HFF-Myc (cell line): Measurements from ENCODE around the gene CPNE7.
A peak's percentile ranks its signal among the peaks of the same experiment; 100 is the strongest.

Experiments used
- DNase-seq: peaks from one replicate; pipeline ENCODE4 v3.0.0-alpha.2; 2011; ENCODE audit warnings: low read depth; ENCODE audit errors: extremely low read depth
- H3K4me3 ChIP-seq: replicated peaks from 2 replicates; pipeline ENCODE4 v1.5.1; 2011; ENCODE audit warnings: low read depth, mild to moderate bottlenecking, control low read depth, low read length
- TF ChIP-seq, protein P1 (sequence below): IDR thresholded peaks from 2 replicates; pipeline ENCODE4 v1.5.1; 2012; ENCODE audit warnings: mild to moderate bottlenecking, low read depth, low read length, control low read depth; ENCODE audit errors: missing control alignments

Gene CPNE7

DNA sequence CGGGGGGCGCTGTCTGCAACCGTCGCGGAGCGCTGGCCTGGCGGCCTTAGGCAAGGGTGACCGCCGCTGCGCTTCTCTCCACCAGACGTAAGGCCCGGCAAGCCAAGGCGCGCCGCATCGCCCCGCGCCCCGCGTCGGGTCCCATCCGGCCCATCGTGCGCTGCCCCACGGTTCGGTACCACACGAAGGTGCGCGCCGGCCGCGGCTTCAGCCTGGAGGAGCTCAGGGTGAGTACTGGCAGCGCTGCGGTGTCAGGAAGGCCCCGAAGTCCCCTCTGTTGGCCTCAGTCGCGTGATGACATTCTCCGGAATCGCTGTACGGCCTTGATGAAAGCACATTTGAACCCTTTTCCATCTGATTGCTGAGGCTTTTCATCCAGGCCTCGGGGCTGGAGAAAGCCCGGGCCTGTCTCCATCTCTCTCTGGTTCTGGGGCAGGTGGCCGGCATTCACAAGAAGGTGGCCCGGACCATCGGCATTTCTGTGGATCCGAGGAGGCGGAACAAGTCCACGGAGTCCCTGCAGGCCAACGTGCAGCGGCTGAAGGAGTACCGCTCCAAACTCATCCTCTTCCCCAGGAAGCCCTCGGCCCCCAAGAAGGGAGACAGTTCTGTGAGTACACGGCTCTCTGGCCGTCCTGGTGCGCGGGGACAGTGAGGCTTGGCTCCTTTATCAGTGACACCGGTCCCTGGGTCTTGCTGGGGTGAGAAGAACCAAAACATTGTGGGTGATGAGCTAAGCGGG is 14.2 kb upstream of the CPNE7 start:
- H3K4me3 ChIP-seq = peak overlapping the region; percentile 98
- TF ChIP-seq, protein P1, sequence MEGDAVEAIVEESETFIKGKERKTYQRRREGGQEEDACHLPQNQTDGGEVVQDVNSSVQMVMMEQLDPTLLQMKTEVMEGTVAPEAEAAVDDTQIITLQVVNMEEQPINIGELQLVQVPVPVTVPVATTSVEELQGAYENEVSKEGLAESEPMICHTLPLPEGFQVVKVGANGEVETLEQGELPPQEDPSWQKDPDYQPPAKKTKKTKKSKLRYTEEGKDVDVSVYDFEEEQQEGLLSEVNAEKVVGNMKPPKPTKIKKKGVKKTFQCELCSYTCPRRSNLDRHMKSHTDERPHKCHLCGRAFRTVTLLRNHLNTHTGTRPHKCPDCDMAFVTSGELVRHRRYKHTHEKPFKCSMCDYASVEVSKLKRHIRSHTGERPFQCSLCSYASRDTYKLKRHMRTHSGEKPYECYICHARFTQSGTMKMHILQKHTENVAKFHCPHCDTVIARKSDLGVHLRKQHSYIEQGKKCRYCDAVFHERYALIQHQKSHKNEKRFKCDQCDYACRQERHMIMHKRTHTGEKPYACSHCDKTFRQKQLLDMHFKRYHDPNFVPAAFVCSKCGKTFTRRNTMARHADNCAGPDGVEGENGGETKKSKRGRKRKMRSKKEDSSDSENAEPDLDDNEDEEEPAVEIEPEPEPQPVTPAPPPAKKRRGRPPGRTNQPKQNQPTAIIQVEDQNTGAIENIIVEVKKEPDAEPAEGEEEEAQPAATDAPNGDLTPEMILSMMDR = no peak
- no peak for DNase-seq

DNA sequence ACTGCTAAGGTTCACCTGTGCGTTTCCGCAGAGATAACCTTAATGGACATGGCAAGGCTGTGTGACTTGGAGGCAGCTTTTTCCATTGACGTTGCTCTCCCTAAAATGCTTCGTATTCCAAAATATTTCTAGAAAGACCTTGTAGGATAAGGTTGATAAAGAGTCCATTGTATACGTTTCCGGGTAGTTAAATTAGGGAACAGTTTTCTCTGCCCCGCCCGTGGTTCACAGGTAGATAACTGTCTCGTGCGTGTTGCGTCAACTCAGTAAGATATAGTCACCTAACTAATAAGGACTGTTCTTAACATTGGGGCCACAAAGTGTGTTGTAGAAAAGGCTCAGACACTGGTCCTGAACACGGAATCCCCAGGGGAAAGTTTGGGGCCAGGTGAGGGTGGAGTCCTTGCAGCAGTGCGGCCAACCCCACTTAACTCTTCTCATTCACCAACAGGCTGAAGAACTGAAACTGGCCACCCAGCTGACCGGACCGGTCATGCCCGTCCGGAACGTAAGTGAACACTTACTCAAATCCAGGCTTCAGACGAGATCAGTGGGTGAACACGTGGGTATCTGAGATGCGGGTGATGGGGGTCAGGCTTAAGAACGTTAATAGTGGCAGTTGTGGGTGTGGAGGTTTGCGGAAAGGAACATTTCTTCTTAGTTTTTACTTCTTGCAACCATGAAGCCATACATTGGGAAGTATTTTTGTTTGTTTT is 13.5 kb upstream of the CPNE7 start:
- TF ChIP-seq, protein P1 = no peak
- H3K4me3 ChIP-seq = peak overlapping the region; percentile 98
- no peak for DNase-seq

DNA sequence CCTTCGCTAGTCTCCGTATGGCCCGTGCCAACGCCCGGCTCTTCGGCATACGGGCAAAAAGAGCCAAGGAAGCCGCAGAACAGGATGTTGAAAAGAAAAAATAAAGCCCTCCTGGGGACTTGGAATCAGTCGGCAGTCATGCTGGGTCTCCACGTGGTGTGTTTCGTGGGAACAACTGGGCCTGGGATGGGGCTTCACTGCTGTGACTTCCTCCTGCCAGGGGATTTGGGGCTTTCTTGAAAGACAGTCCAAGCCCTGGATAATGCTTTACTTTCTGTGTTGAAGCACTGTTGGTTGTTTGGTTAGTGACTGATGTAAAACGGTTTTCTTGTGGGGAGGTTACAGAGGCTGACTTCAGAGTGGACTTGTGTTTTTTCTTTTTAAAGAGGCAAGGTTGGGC is 12.6 kb upstream of the CPNE7 start:
- peak overlapping the region; percentile 98 for H3K4me3 ChIP-seq
- TF ChIP-seq, protein P1 = no peak
- DNase-seq = no peak

DNA sequence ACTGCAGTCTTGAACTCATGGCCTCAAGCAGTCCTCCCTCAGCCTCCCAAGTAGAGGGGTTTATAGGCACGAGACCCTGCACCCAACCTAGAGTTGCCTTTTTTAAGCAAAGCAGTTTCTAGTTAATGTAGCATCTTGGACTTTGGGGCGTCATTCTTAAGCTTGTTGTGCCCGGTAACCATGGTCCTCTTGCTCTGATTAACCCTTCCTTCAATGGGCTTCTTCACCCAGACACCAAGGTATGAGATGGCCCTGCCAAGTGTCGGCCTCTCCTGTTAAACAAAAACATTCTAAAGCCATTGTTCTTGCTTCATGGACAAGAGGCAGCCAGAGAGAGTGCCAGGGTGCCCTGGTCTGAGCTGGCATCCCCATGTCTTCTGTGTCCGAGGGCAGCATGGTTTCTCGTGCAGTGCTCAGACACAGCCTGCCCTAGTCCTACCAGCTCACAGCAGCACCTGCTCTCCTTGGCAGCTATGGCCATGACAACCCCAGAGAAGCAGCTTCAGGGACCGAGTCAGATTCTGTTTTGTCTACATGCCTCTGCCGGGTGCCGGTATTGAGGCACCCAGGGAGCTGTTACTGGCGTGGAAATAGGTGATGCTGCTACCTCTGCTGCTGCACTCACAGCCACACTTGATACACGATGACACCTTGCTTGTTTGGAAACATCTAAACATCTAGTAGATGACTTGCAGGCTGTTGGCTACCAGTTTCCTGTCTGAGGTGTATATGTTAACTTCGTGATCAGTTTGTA is 11.7 kb upstream of the CPNE7 start:
- no peak for DNase-seq
- H3K4me3 ChIP-seq = peak overlapping the region; percentile 98
- TF ChIP-seq, protein P1 = no peak

DNA sequence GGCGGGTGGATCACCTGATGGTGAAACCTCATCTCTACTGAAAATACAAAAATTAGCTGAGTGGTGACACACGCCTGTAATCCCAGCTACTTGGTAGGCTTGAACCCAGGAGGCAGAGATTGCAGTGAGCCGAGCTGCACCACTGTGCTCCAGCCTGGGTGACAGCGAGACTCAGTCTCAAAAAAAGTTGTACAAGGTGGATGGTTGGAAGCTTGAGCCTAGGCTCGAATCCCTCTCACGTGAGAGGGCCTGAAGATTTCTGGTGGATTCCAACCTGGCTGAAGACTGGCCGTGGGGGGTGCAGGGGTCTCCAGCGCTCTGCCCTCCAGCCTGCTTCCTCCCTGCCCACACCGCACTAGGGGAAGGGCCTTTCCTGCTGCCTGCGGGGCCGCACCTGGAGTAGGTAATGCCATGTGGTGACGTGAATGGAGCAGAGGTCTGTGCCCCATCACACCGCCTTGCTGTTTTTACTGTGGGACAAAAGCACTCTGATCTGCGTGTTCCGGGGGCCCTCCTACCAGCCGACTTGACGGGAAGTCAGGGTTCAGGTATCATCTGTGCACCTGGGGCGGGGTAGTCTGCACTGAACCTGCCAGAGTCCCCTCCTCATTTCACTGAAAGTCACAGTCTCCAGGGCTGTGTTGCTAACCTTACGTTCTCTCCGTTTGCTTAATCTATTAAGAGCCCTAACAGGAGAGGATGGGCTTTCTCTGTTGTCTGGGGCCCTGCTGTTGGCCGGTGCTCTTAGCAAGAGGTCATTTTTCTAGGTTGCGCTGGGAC is 10.9 kb upstream of the CPNE7 start:
- TF ChIP-seq, protein P1 = no peak
- H3K4me3 ChIP-seq = peak overlapping the region; percentile 98
- no peak for DNase-seq

DNA sequence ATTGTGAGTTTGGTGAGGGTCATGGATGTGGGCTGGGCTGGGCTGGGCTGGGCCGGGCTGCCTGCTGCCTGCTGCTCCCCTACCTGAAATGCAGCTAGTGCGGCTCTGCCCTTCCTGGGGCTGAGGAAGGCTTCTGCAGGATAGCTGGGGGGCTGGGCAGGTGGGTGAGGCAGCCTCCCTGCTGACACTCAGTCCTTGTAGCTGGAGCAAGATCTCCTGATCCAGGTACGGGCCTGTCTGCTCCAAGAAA is 10.4 kb upstream of the CPNE7 start:
- no peak for DNase-seq
- H3K4me3 ChIP-seq = no peak overlapping the region

More for the DNA sequence above, 10.4 kb upstream of the CPNE7 start:
- TF ChIP-seq, protein P1 = no peak
